GM12865 (cell line): Measurements from ENCODE around the gene AIG1.
A peak's percentile ranks its signal among the peaks of the same experiment; 100 is the strongest.

ENCODE experiments used
- DNase-seq: peaks from one replicate; pipeline ENCODE4 v3.0.0; 2010; ENCODE audit warnings: low read depth
- H3K4me3 ChIP-seq: 2 replicates; pipeline ENCODE4 v1.5.1; 2011; ENCODE audit warnings: mild to moderate bottlenecking, low read depth, low read length, control low read depth
- TF ChIP-seq, protein P1 (sequence below): IDR thresholded peaks from 2 replicates; pipeline ENCODE4 v1.5.1; 2011; ENCODE audit warnings: low read length, control low read depth, low read depth, inconsistent platforms; ENCODE audit not compliant: insufficient read depth; ENCODE audit errors: missing control alignments

AIG1 gene

DNA sequence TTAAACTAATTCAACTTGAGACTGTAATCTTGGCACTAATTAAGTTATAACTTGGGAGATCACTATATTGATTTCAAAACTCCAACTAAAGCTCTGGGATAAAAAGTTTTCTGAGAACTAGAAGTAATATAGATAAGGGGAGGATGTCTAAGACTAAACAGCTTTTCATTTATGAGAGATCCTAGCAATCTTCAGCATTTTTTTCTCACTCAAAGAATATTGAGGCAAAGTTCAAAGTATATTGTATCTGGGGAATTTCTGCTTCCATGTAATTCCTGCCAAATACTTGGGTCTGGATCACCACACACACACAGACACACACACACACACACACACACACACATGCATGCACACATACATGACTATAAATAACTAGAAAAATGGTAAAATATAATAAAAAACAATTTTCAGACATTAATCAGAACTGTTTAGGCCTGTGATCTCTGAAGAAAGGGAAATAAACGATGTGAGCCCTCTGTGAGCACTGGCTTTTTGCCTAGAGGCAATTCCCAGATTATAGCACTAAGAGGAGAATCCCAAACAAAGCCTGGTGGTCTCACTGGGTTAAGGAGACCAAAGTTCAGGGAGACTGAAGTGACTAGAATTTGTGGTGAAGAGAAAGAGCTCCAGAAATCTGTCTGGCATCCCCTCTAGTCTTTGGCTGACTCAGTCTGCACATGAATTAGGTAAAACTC lies 297.0 kb downstream of the AIG1 start:
- TF ChIP-seq, protein P1, sequence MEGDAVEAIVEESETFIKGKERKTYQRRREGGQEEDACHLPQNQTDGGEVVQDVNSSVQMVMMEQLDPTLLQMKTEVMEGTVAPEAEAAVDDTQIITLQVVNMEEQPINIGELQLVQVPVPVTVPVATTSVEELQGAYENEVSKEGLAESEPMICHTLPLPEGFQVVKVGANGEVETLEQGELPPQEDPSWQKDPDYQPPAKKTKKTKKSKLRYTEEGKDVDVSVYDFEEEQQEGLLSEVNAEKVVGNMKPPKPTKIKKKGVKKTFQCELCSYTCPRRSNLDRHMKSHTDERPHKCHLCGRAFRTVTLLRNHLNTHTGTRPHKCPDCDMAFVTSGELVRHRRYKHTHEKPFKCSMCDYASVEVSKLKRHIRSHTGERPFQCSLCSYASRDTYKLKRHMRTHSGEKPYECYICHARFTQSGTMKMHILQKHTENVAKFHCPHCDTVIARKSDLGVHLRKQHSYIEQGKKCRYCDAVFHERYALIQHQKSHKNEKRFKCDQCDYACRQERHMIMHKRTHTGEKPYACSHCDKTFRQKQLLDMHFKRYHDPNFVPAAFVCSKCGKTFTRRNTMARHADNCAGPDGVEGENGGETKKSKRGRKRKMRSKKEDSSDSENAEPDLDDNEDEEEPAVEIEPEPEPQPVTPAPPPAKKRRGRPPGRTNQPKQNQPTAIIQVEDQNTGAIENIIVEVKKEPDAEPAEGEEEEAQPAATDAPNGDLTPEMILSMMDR, result no peak
- H3K4me3 ChIP-seq, result no peak overlapping the region
- DNase-seq, result no peak

DNA sequence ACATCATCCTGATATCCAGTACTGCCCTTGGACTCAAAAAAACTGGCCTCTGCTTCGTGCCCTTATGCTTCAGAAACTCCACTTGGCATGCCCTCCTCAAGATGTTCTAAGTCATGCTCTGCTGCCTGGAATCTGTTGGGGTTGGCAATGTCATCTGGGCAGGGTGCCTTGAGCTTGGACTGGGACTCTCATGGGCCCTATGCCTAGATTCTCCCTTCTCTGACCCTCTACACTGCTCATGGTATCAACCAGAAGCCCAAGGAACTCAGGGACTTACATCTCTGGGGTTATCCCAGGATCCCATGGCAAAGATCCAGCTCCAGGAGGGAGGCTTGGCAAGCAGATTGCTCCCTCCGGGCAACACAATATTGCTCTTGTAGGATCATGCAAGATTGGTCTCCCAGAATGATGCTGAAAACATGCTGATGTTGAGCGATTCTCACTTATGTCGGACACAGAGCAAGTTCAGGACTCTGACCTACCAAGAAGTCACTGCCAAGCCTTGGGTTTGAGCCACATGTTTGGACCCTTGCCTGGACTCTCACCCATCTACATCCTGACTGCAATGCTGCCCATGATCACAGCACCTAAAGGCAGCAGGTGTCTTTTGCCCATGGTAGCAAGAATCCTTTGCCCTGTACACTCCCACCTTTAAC lies 301.0 kb downstream of the AIG1 start:
- TF ChIP-seq, protein P1, result no peak
- no peak for DNase-seq
- no peak overlapping the region for H3K4me3 ChIP-seq

DNA sequence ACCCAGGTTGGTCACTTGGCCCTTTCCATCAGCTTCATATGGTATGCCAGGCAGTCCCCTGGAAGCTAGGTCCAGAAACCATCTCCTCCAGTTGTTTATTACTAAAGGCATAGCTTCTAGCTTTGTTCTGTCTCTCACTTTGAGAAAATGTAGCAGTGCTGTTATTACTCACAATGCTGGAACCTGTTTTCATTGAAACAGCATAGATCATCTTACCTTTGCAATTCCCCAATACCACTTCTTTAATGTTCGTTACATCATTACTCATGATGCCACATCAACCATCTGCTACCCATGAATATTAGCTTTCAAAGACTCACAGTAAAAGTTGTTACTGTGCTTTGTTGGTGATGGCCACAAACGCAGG lies 301.5 kb downstream of the AIG1 start:
- no peak for DNase-seq
- TF ChIP-seq, protein P1, result no peak

DNA sequence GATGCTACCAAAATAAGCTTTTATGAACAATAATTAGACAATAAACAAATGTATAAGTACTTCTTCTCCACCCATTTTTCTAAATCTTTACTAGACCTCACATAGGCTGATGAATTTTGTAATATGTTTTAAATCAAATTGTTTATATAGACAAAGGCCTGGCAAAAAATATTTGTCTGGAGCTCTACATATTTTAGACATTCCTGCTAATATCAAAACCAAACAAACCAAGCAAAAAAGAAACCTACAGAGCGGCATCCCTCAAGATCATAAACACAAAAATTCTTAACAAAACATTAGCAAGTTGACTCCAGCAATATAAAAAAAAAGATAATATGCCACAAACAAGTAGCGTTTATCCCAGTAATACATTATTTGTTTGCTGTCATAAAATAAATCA lies 302.6 kb downstream of the AIG1 start:
- H3K4me3 ChIP-seq, result no peak overlapping the region
- no peak for DNase-seq
- TF ChIP-seq, protein P1, result no peak

More for the DNA sequence above, 301.5 kb downstream of the AIG1 start:
- no peak overlapping the region for H3K4me3 ChIP-seq

DNA sequence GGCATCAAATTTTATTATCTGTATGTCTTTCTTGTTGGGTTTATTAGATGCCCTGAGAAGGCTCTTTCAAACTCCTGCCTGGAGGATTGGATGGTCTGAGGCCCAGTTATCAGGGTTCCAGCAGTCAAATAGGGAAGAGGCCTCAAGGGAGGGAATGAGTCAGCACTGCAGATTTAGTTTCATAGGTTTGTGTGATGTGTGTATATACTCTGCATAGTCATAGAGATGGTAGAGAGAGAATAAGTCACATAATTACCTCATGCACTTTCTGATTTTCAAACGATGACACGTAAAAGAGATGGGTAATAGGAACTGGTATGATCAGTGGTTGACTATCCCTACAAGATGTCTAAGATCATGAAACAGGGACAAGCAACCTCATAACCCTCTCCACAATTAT lies 307.7 kb downstream of the AIG1 start:
- TF ChIP-seq, protein P1, result no peak
- DNase-seq, result peak; percentile 76
- H3K4me3 ChIP-seq, result no peak overlapping the region

DNA sequence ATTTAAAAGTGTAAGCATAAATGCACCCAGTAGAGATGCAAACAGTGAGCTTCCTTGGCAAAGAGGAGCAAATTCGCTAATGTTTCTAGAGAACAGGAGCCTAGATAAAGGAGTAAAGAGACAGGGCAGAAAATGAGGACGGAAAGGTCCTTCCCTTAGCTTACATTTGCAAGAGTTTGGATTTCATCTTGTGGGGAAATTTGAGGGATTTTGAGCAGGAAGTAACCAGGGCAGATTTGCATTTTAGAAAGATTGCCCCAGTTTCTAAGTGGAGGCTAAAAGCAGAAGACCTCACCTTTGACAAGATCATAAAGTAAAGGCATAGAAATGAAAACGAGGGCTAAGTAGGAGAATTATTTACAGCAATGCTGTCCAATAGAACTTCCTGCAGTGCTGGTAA lies 309.3 kb downstream of the AIG1 start:
- no peak overlapping the region for H3K4me3 ChIP-seq
- no peak for DNase-seq
- TF ChIP-seq, protein P1, result no peak
